Iris pigment epithelial cell (primary cell): ENCODE data around the gene CCDC78.
A peak's percentile ranks its signal among the peaks of the same experiment; 100 is the strongest.

Source experiments
- DNase-seq: peaks from one replicate; pipeline ENCODE4 v3.0.0-alpha.2; 2011; ENCODE audit warnings: low read depth

The CCDC78 gene

DNA sequence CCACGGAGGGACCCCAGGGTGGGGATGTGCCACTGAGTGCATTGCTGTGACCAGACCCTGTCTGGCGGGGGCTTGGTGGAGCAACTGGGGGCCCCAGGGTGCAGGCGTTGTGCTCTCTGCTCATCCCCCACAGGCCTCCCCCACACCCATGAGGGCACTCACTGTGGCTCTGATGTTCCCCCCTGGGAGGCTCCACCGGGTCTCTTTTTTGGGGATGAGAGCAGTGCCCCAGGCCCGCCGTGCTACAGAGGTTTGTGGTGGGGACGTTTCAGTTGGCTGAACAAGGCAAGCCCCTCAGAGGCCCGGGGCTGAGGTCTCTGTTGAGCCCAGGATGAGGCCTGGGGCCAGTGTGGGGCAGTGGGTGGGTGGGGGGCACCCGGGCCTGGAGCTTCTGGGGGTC lies 2.5 kb downstream of the CCDC78 start:
- no peak for DNase-seq

DNA sequence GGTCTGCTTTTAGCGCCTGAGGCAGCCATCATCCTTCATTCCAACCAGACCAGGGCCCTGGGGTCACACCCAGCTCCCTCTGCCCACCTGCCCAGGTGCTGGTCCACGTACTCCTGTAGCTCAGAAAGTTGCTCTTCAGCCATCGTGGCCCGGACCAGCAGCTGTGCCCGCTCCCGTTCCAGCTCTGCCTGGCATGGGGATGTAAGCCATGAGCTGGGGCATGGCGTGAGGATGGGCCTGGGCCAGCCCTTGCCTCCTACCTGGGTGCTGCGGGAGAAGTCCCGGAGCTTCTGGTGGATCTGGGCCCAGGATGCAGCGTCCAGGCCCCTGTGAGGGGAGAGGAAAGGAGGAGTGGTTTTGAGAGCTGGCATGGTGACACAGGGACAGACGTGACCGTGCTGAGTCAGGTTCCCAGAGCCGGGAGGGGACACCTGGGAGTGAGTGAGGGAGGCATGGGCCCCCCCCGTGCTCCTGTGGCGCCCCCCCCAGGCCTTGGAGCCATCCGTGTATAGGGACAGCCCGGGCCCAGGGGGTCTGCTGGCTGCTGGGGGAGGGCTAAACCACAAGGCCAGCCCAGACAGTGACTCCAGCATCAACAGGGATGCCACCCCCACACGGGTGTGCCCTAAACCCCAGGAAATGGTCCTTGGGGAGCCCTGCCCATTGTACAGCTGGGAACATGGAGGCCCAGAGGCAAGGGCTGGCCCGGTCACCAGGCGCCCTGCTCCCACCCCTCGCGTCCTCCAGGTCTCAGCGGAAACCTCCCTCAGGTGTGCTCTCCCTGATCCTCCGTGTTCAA lies 3.2 kb downstream of the CCDC78 start:
- DNase-seq = no peak

- DNase-seq = no peak
Observed at GRCh38 chr16:721765-722540, 4.3 kb downstream of the CCDC78 start.

GRCh38 chr16:720990-721764 lies 5.1 kb downstream of the CCDC78 start, which contains the start of gene ANTKMT:
ANTKMT (plus strand) TSS chr16:721146; CDS start chr16:721275, 129 bp downstream.
- DNase-seq = peak; percentile 76

- DNase-seq = peak; percentile 62
Observed at GRCh38 chr16:720447-720989, 5.7 kb downstream of the CCDC78 start.

GRCh38 chr16:719815-720446 lies 6.3 kb downstream of the CCDC78 start:
- no peak for DNase-seq

DNA sequence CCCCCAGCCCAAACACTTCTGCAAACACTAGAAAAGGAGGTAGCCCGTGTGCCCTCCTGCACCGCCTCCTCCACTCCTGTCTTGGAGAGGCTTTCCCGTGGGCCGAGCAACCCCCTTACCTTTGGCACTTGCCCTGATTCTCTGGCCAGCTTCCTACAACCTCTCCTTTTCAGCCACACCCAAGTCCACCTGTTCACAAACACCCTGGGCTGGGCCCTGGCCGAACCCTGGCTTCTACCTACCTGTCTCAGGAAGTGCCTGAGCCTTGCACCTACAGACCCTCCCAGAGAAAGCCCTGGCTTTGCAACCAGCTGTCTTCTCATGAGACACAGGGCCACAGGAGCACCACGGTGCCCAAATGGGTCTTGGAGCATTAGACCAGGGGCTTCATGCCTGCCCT lies 7.3 kb downstream of the CCDC78 start:
- no peak for DNase-seq

GRCh38 chr16:718389-718788 lies 7.9 kb downstream of the CCDC78 start:
- no peak for DNase-seq

DNA sequence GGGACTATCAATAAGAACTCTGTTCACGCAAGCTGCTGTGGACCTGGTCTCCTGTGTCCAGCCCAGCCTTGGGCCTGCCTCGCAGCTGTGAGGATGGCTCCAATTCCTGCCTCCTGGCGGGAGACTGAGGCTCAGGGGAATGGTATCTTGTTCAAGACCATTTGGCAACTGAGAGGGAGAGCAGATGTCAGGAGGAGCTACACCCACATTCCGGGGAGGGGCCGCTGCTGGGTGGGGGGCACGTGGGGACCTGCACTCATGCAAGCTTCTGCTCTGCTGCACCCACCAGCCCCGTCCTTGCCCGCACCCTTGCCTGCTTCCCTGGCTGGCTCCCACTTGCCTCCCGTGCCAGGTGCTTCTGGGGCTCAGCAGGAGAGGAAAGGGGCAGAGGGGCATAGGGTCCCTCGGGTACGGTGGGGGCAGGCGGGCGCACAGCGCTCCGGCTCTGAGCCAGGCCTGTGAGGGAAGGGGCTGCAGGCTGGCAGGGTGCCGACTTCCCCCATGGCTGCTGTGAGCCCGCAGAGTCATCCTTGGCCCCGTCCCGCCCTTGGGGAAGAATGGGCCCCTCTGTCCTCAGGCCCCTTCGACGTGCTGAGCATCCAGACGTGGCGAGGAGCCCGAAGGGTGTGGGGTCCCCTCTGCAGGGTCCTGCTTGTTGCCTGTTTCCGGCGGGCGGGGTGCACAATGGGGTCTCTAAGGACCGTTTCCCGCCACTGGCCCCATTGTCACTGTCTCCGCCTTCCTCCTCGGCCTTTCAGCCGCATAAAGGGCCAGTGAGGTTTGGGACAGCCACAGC lies 8.6 kb downstream of the CCDC78 start:
- DNase-seq = no peak

DNA sequence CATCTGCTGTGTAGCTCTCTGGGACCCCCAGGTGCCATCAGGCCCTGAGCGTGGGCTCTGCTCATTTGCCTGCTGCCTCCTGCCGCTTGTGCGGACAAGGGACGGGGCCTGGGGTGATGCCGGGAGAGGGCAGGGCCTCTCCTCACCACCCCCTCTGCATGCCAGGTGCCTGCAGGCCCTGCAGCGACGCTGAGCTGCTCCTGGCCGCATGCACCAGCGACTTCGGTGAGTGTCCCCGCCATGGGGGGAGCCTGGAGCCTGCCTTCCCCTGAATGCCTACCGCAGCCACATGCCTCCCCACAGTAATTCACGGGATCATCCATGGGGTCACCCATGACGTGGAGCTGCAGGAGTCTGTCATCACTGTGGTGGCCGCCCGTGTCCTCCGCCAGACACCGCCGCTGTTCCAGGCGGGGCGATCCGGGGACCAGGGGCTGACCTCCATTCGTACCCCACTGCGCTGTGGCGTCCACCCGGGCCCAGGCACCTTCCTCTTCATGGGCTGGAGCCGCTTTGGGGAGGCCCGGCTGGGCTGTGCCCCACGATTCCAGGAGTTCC lies 9.4 kb downstream of the CCDC78 start:
- no peak for DNase-seq

DNA sequence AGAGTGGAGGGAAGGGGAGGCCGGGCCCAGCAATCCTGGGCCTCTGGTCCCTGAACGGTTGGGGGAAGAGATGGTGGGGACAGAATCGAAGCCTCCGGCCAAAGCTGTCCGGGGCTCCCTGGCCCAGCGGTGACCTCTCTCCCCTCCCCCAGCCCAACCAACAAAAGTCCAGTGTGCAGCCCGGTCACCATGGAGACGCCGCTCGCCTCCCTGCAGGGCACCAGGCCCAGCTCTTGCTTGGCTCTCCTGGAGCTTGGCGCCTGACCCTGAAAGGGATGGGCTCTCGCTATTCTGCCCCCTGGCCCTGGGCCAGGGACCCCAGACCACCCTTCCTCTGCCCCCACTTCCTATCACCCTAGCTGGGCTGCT lies 10.1 kb downstream of the CCDC78 start:
- DNase-seq = peak; percentile 49

- DNase-seq = no peak
Observed at GRCh38 chr16:715477-716199, 10.6 kb downstream of the CCDC78 start.

DNA sequence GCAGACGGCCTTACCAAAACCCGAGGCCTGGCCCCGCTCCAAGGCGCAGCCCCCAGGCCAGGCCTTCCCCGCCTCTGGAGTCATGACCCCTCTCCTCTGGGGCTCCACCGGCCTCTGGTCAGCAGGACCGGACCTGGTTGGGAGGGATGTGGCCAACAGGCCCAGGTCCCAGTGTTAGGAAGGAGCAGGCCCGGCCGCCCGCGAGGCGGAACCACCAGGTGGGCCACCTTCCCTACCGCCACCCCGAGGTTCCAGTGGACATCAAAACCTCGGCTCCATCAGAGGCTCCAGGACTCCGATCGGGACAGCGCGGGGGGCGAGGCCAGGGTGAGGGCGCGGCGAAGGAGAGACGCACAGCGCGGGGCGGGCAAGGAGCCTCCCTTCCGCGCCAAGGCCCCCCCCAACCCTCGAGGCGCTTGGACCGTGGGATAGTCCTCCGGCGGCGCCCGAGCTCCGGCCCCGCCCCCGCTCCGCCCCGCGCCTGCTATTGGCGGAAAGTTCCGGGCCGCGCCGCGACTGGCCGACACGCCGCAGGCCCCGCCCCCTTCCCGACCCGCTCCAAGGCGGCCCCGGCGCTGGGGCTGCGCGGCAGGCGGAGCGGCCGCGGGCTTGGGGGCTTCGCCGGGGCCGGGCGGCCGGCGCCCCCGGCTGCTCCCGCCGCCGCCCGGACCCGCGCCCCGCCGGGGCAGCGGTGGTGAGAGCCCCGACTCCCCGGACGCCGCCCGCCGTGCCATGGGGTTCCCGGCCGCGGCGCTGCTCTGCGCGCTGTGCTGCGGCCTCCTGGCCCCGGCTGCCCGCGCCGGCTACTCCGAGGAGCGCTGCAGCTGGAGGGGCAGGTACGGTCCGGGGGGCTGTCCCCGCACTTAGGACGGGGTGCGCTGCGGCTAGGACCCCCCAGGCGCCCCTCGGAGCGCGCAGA lies 11.4 kb downstream of the CCDC78 start, which contains the start of gene METRN:
Gene METRN (plus strand): TSS at position 561 of the 919 bp plus-strand sequence. CDS start 172 bp downstream, at position 733.
- peak; percentile 90 for DNase-seq

DNA sequence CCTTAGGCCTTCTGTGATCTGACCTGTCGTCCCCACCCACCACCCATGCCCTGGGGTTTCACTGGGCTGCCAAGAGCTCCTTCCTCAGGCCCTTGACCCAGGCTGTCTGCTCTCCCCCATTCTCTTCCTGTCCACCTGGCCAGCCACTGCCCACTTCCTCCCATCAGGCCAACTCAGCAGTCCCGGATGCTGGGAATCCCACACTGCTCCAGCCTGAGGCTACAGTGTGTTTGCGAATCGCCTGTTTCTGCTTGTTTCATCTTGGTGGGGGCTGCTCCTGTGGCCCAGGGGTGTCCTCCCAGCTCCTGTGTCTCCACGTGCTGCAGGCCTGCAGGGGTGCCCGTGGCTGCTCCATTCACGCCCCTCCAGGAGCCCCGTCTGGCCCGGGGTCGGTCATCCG lies 12.2 kb downstream of the CCDC78 start:
- no peak for DNase-seq

DNA sequence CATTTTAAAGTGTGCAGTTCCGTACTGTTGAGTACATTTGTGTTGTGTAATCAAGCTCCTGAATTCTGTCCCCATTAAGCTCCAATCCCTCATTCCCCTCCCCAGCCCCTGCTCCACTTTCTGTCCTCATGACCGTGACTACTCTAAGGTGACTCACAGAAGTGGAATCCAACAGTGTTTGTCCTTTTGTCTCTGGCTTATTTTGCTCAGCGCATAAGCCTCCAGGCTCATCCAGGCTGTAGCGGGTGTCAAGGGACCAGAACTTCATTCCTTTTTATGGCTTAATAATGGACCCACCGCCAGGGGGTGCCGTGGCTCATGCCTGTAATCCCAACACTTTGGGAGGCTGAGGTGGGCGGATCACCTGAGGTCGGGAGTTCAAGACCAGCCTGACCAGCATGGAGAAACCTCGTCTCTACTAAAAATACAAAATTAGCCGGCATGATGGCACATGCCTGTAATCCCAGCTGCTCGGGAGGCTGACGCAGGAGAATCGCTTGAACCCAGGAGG lies 13.4 kb downstream of the CCDC78 start:
- DNase-seq = peak; percentile 94

DNA sequence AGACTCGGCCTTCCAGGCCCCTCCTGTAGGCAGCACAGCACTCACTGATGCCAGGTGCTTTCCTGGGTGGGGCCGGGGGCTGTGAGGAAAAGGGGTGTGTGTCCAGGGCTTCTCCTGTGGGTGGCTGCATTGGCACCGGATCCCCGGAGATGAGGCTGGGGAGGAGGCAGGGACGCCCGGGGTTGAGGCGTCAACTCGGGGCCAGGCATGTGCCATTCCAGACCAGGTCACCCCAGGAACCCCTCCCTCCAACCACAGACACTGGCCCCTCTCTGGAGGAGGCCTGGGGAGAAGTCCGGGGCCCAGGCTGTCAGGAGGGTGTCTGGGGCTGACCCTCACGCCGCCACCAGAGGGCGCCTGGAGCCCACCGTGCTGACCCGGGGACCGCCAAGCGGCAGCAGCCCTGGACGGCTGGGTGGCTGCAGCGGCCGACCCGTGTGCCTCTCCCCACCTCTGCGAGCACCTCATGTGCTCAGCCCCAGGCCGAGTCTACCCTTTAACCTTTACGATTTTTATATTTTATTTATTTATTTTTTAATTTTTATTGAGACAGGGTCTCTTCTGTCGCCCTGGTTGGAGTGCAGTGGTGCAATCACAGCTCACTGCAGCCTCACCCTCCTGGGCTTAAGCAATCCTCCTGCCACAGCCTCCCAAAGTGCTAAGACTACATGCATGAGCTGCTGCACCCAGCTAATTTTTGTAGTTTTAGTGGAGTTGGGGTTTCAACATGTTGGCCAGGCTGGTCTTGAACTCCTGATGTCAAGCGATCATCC lies 14.5 kb downstream of the CCDC78 start:
- DNase-seq = peak; percentile 52

- no peak for DNase-seq
Observed at GRCh38 chr16:711084-711483, 15.2 kb downstream of the CCDC78 start.
